ENCODE data around the gene IGFALS. TPM values are rescaled to one million over a fixed set of nuclear protein-coding genes. Genes with fewer than 3 reads are reported as not detected.

The IGFALS gene
- total RNA-seq, 1 donor from 2014 or later = 0.63 TPM

GRCh38 chr16:1819611-1820010 is 26.1 kb upstream of the IGFALS start:
- Mint-ChIP-seq H3K4me1 (no peaks in the 10 kb centered on the region), H3K27ac (no peak overlapping the region), H3K4me3 (no peak overlapping the region), H3K36me3 (peaks cover 9% of the 10 kb centered on the region), H3K9me3 (no peaks in the 10 kb centered on the region), H3K27me3 (ENCODE audit: low read depth) (no peaks in the 10 kb centered on the region)
- no peak for DNase-seq (ENCODE audit: low spot score in 2 of 2, unreplicated experiment in 2 of 2)
- TF ChIP-seq CTCF (IDR thresholded peaks at IDR 0.05; ENCODE audit: unreplicated experiment) = no peak

GRCh38 chr16:1818873-1819525 is 25.5 kb upstream of the IGFALS start:
- H3K27ac Mint-ChIP-seq = no peak overlapping the region
- no peak for TF ChIP-seq CTCF (IDR thresholded peaks at IDR 0.05; ENCODE audit: unreplicated experiment)
- peaks cover 9% of the 10 kb centered on the region for H3K36me3 Mint-ChIP-seq
- H3K4me1 Mint-ChIP-seq = no peaks in the 10 kb centered on the region
- DNase-seq (ENCODE audit: low spot score in 2 of 2, unreplicated experiment in 2 of 2) = no peak
- no peaks in the 10 kb centered on the region for H3K9me3 Mint-ChIP-seq
- no peak overlapping the region for H3K4me3 Mint-ChIP-seq
- no peaks in the 10 kb centered on the region for H3K27me3 Mint-ChIP-seq (ENCODE audit: low read depth)

GRCh38 chr16:1818204-1818872 is 24.8 kb upstream of the IGFALS start:
- no peak overlapping the region for H3K27ac Mint-ChIP-seq
- TF ChIP-seq CTCF (IDR thresholded peaks at IDR 0.05; ENCODE audit: unreplicated experiment) = no peak
- no peaks in the 10 kb centered on the region for H3K4me1 Mint-ChIP-seq
- H3K36me3 Mint-ChIP-seq = peaks cover 14% of the 10 kb centered on the region
- H3K27me3 Mint-ChIP-seq (ENCODE audit: low read depth) = no peaks in the 10 kb centered on the region
- no peaks in the 10 kb centered on the region for H3K9me3 Mint-ChIP-seq
- H3K4me3 Mint-ChIP-seq = no peak overlapping the region
- no peak for DNase-seq (ENCODE audit: low spot score in 2 of 2, unreplicated experiment in 2 of 2)

GRCh38 chr16:1817716-1818115 is 24.2 kb upstream of the IGFALS start:
- peaks cover 14% of the 10 kb centered on the region for H3K36me3 Mint-ChIP-seq
- no peak overlapping the region for H3K4me3 Mint-ChIP-seq

GRCh38 chr16:1817276-1817589 is 23.7 kb upstream of the IGFALS start:
- no peak overlapping the region for H3K27ac Mint-ChIP-seq
- H3K9me3 Mint-ChIP-seq = no peaks in the 10 kb centered on the region
- TF ChIP-seq CTCF (IDR thresholded peaks at IDR 0.05; ENCODE audit: unreplicated experiment) = no peak
- H3K36me3 Mint-ChIP-seq = peaks cover 14% of the 10 kb centered on the region
- H3K4me1 Mint-ChIP-seq = no peaks in the 10 kb centered on the region
- no peak overlapping the region for H3K4me3 Mint-ChIP-seq
- no peaks in the 10 kb centered on the region for H3K27me3 Mint-ChIP-seq (ENCODE audit: low read depth)
- no peak for DNase-seq (ENCODE audit: low spot score in 2 of 2, unreplicated experiment in 2 of 2)

More at GRCh38 chr16:1817716-1818115, 24.2 kb upstream of the IGFALS start:
- no peak for TF ChIP-seq CTCF (IDR thresholded peaks at IDR 0.05; ENCODE audit: unreplicated experiment)
- Mint-ChIP-seq H3K9me3 (no peaks in the 10 kb centered on the region), H3K27me3 (ENCODE audit: low read depth) (no peaks in the 10 kb centered on the region), H3K4me1 (no peaks in the 10 kb centered on the region), H3K27ac (no peak overlapping the region)
- DNase-seq (ENCODE audit: low spot score in 2 of 2, unreplicated experiment in 2 of 2) = no peak
